GM23338 (cell line): Measurements from ENCODE around the gene DDA1. TPM values are rescaled to one million over a fixed set of nuclear protein-coding genes. Genes with fewer than 3 reads are reported as not detected.

Source experiments
- ATAC-seq: fragments of 200-7000 bp; cut with Tn5 transposase; 3 replicates; pipeline ENCODE4 v1.9.1; 2020
- DNase-seq: peaks from one replicate; pipeline ENCODE4 v3.0.0-alpha.2; 2015; ENCODE audit warnings: low spot score
- H2AFZ ChIP-seq: fragments of 200-600 bp; sonication (generic); 2 replicates; pipeline ENCODE4 v1.8.0; 2016; ENCODE audit warnings: antibody characterized with exemption, mild to moderate bottlenecking, moderate library complexity
- H3F3A ChIP-seq: fragments of 200-600 bp; sonication (generic); replicated peaks from 2 replicates; pipeline ENCODE4 v1.8.0; 2017; ENCODE audit warnings: antibody characterized with exemption, mixed run types, low read depth
- H3K27ac ChIP-seq: fragments of 200-600 bp; sonication (generic); 2 replicates; pipeline ENCODE4 v1.6.1; 2016; ENCODE audit warnings: low read depth
- H3K27me3 ChIP-seq: fragments of 200-600 bp; sonication (generic); 2 replicates; pipeline ENCODE4 v1.8.0; 2016; ENCODE audit warnings: mild to moderate bottlenecking, mixed run types, moderate library complexity; ENCODE audit not compliant: insufficient read depth
- H3K36me3 ChIP-seq: fragments of 200-600 bp; sonication (generic); 2 replicates; pipeline ENCODE4 v1.8.0; 2016; ENCODE audit warnings: mild to moderate bottlenecking; ENCODE audit not compliant: insufficient read depth
- H3K4me1 ChIP-seq: fragments of 200-600 bp; sonication (generic); 2 replicates; pipeline ENCODE4 v1.8.0; 2016; ENCODE audit warnings: mild to moderate bottlenecking, moderate library complexity; ENCODE audit not compliant: insufficient read depth
- H3K4me2 ChIP-seq: fragments of 200-600 bp; sonication (generic); 2 replicates; pipeline ENCODE4 v1.7.1; 2017; ENCODE audit warnings: mixed run types
- H3K4me3 ChIP-seq: fragments of 200-600 bp; sonication (generic); 2 replicates; pipeline ENCODE4 v1.6.1; 2016; ENCODE audit warnings: mixed run types
- H3K79me2 ChIP-seq: fragments of 200-600 bp; sonication (generic); replicated peaks from 2 replicates; pipeline ENCODE4 v1.8.0; 2017; ENCODE audit warnings: mild to moderate bottlenecking; ENCODE audit not compliant: insufficient read depth
- H3K9me2 ChIP-seq: fragments of 200-600 bp; sonication (generic); 2 replicates; pipeline ENCODE4 v1.8.0; 2017; ENCODE audit not compliant: insufficient read depth
- H4K20me1 ChIP-seq: fragments of 200-600 bp; sonication (generic); replicated peaks from 2 replicates; pipeline ENCODE4 v1.8.0; 2017; ENCODE audit warnings: mild to moderate bottlenecking; ENCODE audit not compliant: insufficient read depth
- H3K27ac Mint-ChIP-seq: 2 replicates; pipeline ENCODE4 v1.8.0; 2020; ENCODE audit warnings: inconsistent platforms, mild to moderate bottlenecking, moderate library complexity, mixed read lengths
- H3K27me3 Mint-ChIP-seq: 3 replicates; pipeline ENCODE4 v1.8.0; 2022; ENCODE audit warnings: low read depth, mild to moderate bottlenecking, moderate library complexity, mixed read lengths, inconsistent platforms; ENCODE audit not compliant: insufficient read depth, poor library complexity
- H3K36me3 Mint-ChIP-seq: 3 replicates; pipeline ENCODE4 v1.8.0; 2021; ENCODE audit warnings: low read depth, mild to moderate bottlenecking, inconsistent platforms, moderate library complexity, mixed read lengths
- H3K4me1 Mint-ChIP-seq: 3 replicates; pipeline ENCODE4 v1.8.0; 2020; ENCODE audit warnings: mild to moderate bottlenecking, inconsistent platforms, mixed read lengths
- H3K4me3 Mint-ChIP-seq: 3 replicates; pipeline ENCODE4 v1.8.0; 2021; ENCODE audit warnings: moderate library complexity, mild to moderate bottlenecking, inconsistent platforms, mixed read lengths
- H3K9me3 Mint-ChIP-seq: 3 replicates; pipeline ENCODE4 v1.8.0; 2020; ENCODE audit warnings: moderate library complexity, mild to moderate bottlenecking, inconsistent platforms, mixed read lengths
- CREB1 ChIP-seq: fragments of 250-450 bp; sonication (Bioruptor Pico); IDR thresholded peaks from 2 replicates; pipeline ENCODE4 v1.5.0; 2020; ENCODE audit warnings: low read depth, mild to moderate bottlenecking, moderate library complexity
- CTCF ChIP-seq, 2 experiments: fragments of 200-600 bp in 1 of 2; sonication (generic) in 1 of 2; conservative IDR thresholded peaks; 2 replicates each; pipeline versions ENCODE4 v1.5.1 to v1.6.1; 2016 to 2017; ENCODE audit warnings: antibody characterized with exemption in 2 of 2, low read depth in 2 of 2, mild to moderate bottlenecking in 2 of 2, moderate library complexity in 1 of 2
- EZH2phosphoT487 ChIP-seq: fragments of 200-600 bp; sonication (generic); IDR thresholded peaks from one replicate; pipeline ENCODE4 v1.8.1; 2018; ENCODE audit warnings: antibody characterized with exemption; ENCODE audit not compliant: unreplicated experiment
- POLR2AphosphoS5 ChIP-seq: IDR thresholded peaks from 2 replicates; pipeline ENCODE4 v1.6.1; 2016; ENCODE audit warnings: antibody characterized with exemption, low read depth
- ZNF331 ChIP-seq: fragments of 250-450 bp; sonication (Bioruptor Pico); IDR thresholded peaks from 2 replicates; pipeline ENCODE4 v1.5.0; 2020; ENCODE audit warnings: low read depth, mild to moderate bottlenecking, moderate library complexity
- ZNF462 ChIP-seq: fragments of 250-450 bp; sonication (Bioruptor Pico); IDR thresholded peaks from 2 replicates; pipeline ENCODE4 v1.5.0; 2020; ENCODE audit warnings: mild to moderate bottlenecking, moderate library complexity
- polyA plus RNA-seq: library from polyadenylated mRNA; unstranded; fragments of >200 nt; fragmentation: Nextera tagmentation; extraction: Ambion mirVana; gene quantifications from 2 replicates; pipeline ENCODE4 v1.2.1, GENCODE V29; 2016
- total RNA-seq: library from RNA; depleted of rRNA; stranded (reverse); fragments of >200 nt; shearing (Covaris generic); gene quantifications from 2 replicates; pipeline ENCODE4 v1.2.3, GENCODE V29; 2014

The DDA1 gene
- total and polyA plus RNA-seq, 2 experiments from 2014 or later = 34.6 to 107 TPM

DNA sequence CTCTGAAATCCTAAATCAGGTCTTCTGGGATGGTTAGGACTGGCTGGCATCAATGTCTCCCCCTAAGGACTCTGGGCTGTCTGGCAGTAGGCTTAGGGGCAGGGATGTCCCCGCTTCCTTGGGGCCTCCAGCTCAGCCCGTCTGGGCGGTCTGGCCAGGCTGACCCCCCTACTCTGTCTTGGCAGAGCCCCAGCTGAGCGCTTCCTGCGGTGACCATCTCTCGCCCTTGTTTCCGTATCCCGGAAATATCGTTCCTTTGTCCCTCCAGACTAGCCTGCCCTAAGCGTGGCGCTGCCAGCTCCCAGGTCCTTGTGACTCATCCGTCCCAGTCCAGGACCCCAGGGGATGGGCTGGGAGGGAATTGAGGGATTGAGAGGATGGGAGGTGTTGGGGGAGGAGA lies 39.3 kb downstream of the DDA1 start:
- Mint-ChIP-seq H3K27me3 (peaks cover 27% of the 10 kb centered on the region), H3K4me3 (no peak overlapping the region; the same call in 2 of the 3 replicates), H3K9me3 (no peaks in the 10 kb centered on the region), H3K4me1 (peaks cover 18% of the 10 kb centered on the region), H3K36me3 (peaks cover 3% of the 10 kb centered on the region; the same call in 1 of the 3 replicates), H3K27ac (no peak overlapping the region)
- no peaks in the 10 kb centered on the region for H4K20me1 ChIP-seq
- no peaks in the 10 kb centered on the region for H3K27me3 ChIP-seq
- no peaks in the 10 kb centered on the region for H3K36me3 ChIP-seq
- no peaks in the 10 kb centered on the region for H3K9me2 ChIP-seq
- peaks cover 6% of the 10 kb centered on the region; the same call in 1 of the 2 replicates for H3K4me1 ChIP-seq
- no peaks in the 10 kb centered on the region for H3K79me2 ChIP-seq
- H3F3A ChIP-seq = no peaks in the 10 kb centered on the region
- H3K4me2 ChIP-seq = peak overlapping the region; percentile 58
- no peak overlapping the region for H3K27ac ChIP-seq
- peak overlapping the region; percentile 82; the same call in 1 of the 2 replicates for H2AFZ ChIP-seq
- DNase-seq (peak; percentile 77), ATAC-seq (peak; percentile 54)
- TF ChIP-seq CTCF (conservative IDR thresholded peaks at IDR 0.05; ENCODE audit: low read depth in 2 of 2) = 0 out of 4 replicates have a peak, but pooled peaks of 1 of the 2 experiments have one; percentile 1
- no peak for TF ChIP-seq POLR2AphosphoS5
- H3K4me3 ChIP-seq = peak overlapping the region; percentile 40

GRCh38 chr19:17351815-17352435 lies 42.6 kb downstream of the DDA1 start:
- Histone ChIP-seq H3K4me2 (no peak overlapping the region), H3K36me3 (no peaks in the 10 kb centered on the region), H3K9me2 (no peaks in the 10 kb centered on the region), H2AFZ (no peak overlapping the region), H3F3A (no peaks in the 10 kb centered on the region), H4K20me1 (no peaks in the 10 kb centered on the region), H3K27ac (no peak overlapping the region), H3K4me1 (peaks cover 6% of the 10 kb centered on the region; the same call in 1 of the 2 replicates), H3K79me2 (no peaks in the 10 kb centered on the region), H3K27me3 (no peaks in the 10 kb centered on the region), H3K4me3 (no peak overlapping the region)
- DNase-seq (no peak), ATAC-seq (no peak)
- Mint-ChIP-seq H3K9me3 (no peaks in the 10 kb centered on the region), H3K4me1 (peaks cover 18% of the 10 kb centered on the region), H3K27me3 (peaks cover 22% of the 10 kb centered on the region), H3K36me3 (no peaks in the 10 kb centered on the region), H3K27ac (no peak overlapping the region), H3K4me3 (no peak overlapping the region)
- no peak for TF ChIP-seq ZNF462 (CRISPR knock-in tag)
- 0 out of 2 replicates have a peak, but pooled peaks have one; percentile 61 for TF ChIP-seq CREB1 (CRISPR knock-in tag)
- no peak for TF ChIP-seq ZNF331
- TF ChIP-seq CTCF (conservative IDR thresholded peaks at IDR 0.05; ENCODE audit: low read depth in 2 of 2) = no peak
- TF ChIP-seq EZH2phosphoT487 = no peak
